SW480 (cell line): ENCODE data around the gene EXOSC2.

Source experiments
- DNase-seq: peaks from one replicate; pipeline ENCODE4 v3.0.0-alpha.2; 2016; ENCODE audit warnings: low spot score

The EXOSC2 gene

DNA sequence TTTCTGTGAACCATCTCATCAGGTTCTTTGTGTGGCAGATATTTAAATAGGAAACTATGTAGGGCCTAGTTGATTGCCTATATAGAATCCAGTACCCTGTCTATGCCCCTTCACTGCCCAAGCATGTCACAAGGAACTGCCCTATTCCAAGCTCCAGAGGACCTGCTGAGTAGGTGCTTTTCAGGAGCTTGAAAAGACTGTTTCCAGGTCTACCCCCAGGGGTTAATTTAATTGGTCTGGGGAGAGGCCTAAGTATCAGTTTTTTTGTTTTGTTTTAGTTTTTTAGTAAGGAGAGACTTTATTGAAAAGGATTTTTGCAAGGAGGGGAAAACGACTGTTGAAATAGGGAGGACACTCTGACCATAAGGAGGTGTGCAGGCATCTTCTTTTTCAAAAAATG is 43.3 kb downstream of the EXOSC2 start:
- DNase-seq = no peak

DNA sequence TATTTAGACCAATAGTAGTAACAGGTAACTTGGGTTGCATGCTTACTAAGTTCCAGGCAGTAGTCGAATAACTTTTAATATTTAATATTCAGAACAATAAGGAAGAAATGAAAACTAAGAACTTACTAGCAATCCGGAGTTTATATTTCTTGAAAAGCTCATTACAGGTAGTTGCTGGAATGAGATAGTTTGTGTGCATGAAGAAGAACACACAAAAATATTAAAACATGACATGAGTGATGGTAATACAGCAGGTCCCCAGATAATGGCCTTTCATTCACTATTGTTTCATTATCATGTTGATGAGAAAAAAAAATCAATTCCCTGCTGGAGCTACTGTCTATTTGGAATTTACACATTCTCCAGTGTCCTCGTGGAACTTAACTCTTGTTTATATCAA is 44.7 kb downstream of the EXOSC2 start:
- DNase-seq = no peak

DNA sequence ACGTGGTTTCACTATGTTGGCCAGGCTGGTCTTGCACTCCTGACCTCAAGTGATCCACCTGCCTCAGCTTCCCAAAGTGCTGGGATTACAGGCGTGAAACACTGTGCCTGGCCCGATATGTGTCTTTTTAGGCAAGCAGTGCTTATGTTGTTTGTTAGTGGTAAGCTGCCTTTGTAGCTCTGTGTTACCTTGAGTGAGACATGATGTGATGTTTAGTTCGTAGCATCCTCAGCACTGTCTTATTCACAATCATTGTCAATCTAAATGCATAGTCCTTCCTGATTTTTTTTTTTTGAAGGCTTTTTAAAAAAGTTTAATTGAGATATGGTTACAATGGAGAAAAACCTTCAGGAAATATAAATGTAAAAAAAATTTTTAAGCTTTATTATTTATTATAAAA is 45.5 kb downstream of the EXOSC2 start:
- DNase-seq = no peak

DNA sequence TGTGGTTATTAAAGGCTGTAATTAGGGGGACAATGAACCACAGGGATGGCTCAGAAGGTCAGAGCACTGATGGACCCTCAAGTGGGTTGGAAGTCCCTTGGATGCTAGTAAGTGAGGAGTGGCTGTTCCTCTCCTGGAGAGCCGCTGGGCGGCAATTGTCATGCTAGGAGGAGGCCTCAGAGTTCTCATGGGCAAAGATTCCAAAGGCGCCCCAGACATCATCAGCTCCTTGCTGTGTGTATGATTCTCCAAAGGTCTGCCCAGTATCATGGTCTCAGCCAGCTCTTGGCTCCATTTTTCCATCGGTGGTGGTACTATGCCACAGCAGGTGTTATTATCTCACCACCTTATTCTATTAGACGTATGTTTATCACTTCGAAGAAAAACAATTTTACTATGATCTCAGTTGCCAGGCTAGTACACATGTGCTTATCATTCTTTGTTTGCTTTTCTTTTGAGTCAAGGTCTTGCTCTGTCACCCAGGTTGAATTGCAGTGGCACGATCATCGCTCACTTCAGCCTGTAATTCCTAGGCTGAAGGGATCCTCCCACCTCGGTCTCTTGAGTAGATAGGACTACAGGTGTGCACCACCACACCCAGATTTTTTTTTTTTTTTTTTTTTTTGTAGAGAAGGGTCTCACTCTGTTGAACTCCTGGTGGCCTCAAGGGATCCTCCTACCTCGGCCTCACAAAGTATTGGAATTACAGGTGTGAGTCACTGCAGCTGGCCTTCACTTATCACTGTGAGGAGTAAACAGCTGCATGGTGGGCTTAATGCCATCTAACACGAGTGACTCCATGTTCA is 46.8 kb downstream of the EXOSC2 start:
- DNase-seq = no peak

DNA sequence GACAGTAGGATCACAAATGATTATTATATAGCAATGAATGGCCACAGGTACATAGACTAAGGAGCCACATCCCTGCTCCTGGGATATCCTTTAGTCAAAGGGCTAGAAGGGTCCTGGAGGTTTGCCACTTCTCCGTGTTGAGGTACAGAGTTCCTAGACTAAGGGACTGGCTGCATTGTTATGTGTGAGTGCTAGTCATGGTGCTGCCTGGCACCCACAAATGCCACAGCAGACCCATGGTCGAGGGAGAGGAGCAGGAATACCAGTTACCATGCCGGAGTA is 47.4 kb downstream of the EXOSC2 start:
- no peak for DNase-seq

DNA sequence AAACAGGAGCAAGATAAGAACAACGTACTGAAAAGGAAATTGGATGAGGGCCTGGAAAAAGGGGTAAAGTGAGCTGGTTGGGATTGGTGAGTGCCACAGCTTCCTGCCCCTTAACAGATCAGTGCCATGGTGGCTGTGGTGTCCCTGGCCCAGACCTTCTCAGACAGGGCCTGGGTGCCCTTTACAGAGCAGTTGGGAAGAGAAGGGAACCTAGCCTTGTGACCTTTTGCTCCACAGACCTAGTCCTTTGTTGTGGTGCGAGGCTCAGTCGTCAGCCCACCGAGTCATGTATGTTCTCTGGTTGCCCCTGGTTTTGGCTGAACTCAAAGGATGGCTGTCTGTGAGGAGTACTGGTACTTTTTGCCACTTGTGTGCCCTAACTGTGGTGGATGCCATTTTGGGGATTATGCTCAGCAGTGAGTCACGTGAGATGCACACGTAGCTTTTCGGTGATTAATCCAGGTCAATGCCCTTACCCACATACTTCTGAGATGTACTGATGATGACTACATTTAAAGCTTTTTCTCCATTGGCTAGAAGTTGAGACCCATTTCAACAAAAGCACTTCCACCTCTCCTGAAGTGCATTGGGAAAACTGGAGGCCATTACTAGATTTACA is 48.4 kb downstream of the EXOSC2 start:
- no peak for DNase-seq

DNA sequence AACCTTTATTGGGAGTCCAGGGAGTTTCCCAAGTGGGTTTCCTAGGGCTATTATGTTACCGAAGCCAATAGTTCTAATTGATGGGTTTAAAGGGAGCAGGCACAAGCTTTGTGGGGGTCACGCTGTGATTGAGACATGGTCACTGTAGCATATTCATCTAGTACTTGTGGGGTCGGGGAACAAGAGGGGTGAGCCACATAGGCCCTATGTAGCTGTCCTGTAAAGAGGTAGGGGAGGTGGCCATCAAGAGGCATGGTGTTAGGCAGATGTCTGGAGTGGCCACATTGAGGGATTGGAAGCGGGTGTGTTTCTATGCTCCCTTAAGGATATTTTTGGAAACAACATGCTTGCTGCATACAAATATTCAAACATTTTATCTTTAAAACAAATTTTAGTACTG is 50.1 kb downstream of the EXOSC2 start:
- no peak for DNase-seq

DNA sequence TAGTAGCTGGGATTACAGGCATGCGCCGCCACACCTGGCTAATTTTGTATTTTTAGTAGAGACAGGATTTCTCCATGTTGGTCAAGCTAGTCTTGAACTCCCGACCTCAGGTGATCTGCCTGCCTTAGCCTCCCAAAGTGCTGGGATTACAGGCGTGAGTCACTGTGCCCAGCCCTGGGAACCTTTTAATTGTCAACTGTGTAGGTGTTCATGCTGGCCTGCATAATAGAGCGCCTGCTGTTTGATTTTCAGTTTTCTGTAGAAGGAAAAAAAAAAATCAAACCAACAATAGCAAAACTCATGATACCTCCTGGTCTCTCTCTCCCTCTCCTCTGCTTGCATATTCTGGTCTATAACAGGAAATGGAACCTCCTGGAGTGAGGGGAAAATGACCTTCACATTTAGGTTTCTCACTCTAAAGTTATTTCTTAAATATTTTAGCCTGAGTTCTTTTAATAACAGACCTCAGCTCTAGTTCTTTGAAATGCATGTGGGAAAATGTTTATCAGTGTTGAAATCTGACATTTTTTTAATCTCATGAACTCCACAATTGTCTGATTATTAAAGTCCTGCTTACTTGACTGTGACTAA is 51.7 kb downstream of the EXOSC2 start:
- DNase-seq = no peak

DNA sequence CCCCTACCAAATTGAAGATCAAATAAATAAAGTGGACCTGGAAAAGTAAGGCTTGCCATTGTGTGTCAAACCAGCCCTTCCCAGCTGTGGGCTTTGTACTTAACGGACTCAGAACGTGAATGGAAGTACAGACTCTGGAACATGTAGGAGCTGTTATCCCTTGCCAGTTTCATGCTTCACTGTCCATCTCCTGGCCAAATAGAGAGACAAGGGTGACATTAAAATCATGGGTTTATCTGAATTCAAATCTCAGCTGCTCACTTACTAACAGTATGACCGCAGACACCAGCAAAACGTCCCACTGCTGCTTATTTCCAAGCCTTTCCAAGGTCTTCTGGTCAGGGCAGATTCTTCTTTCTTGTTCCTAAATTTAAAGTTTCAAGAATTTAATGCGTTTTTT is 52.2 kb downstream of the EXOSC2 start:
- no peak for DNase-seq

DNA sequence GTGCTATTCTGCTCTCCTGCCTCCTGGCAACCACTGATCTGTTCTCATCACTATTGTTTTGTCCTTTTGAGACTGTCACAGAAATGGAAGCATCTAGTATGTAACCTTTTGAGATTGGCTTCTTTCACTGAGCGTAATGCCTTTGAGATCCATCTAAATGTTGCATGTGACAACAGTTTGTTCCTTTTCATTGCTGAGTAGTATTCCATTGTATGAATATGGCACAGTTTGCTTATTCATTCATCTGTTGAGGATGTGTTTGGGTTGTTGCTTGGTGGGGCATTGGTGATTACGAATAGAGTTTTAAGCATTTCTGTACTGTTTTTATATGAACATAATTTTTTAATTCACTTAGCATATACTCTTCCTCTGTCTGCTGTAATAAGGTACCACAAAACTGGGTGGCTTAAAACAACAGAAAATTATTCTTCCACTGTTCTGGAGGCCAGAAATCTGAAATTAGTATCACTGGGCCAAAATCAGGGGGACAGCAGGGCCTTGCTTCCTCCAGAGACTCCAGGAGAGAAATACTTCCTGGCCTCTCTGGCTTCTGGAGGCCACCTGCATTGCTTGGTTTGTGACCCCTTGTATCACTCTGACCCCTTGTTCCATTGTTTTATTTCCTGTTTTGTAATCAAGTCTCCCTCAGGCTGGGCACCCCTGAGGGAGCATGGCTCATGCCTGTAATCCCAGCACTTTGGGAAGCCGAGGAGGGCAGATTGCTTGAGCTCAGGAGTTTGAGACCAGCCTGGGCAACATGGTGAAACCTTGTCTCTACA is 53.0 kb downstream of the EXOSC2 start:
- no peak for DNase-seq

DNA sequence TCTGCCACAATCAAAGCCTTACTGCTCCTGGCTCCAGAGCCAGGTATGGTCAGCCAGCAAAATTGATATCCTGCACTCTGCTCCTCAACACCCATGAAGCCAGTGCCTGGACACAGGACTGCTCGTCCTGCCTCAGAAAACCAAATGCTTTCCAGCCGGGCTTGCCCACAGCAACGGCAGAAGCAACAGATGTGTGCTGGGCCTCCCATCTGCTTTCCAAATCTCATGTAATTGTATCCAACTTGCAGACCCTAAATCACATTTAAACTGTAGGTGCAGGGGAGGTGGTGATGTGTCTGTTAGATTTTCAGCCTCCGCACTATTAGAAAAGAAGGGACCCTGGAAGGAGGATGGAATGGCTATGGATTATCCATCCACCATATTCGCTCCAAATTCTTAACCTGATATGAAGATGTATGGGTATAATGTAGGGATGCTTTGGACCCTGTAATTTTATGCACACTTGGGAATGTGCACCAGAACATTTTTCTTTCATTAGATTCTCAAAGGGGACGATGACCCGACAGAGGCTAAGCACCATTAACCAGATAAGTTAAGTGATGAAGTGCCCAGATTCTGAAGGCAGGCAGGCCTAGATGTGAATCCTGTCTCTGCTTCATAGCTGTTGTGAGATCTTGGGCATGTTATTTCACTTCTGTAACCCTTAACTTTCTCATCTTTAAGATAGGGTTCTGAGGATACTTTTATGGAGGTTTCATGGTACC is 58.2 kb downstream of the EXOSC2 start:
- DNase-seq = no peak
